Spinal cord (tissue), 10 donors: ENCODE results near the gene BLM. TPM values are rescaled to one million over a fixed set of nuclear protein-coding genes. Genes with fewer than 3 reads are reported as not detected.
"Not testable (repeated sequence)": the region's sequence is repeated elsewhere in the genome, so short reads cannot be mapped to it uniquely, and the experiment has no call there.

Experiments used
- DNase-seq, 6 donors: peaks; one replicate each; pipeline versions ENCODE4 v3.0.0 to v3.0.0-alpha.2; 2013 to 2015; ENCODE audit warnings: low spot score in 6 of 6, low read depth in 4 of 6
- H3K27ac ChIP-seq: one replicate; pipeline ENCODE4 v1.5.1; 2013; ENCODE audit warnings: low read depth, low read length, control low read depth
- H3K27me3 ChIP-seq: one replicate; pipeline ENCODE4 v1.6.1; 2013; ENCODE audit warnings: low read length; ENCODE audit not compliant: control insufficient read depth, insufficient read depth
- H3K36me3 ChIP-seq: one replicate; pipeline ENCODE4 v1.6.1; 2013; ENCODE audit warnings: low read length; ENCODE audit not compliant: control insufficient read depth, insufficient read depth
- H3K4me1 ChIP-seq: one replicate; pipeline ENCODE4 v1.6.1; 2013; ENCODE audit warnings: low read length; ENCODE audit not compliant: control insufficient read depth, insufficient read depth
- H3K4me3 ChIP-seq: one replicate; pipeline ENCODE4 v1.5.1; 2013; ENCODE audit warnings: low read depth, low read length, control low read depth
- H3K9me3 ChIP-seq: one replicate; pipeline ENCODE4 v1.6.1; 2013; ENCODE audit warnings: low read length; ENCODE audit not compliant: control insufficient read depth, insufficient read depth
- WGBS: methylation state at CpG from one replicate; pipeline ENCODE4 v1.1.5; 2013; ENCODE audit warnings: missing lambda C conversion rate; ENCODE audit not compliant: insufficient coverage; 5-methylcytosine and 5-hydroxymethylcytosine counted together
- polyA plus RNA-seq, 2 donors: library from polyadenylated mRNA; unstranded; fragments of 120-200 nt; gene quantifications; one replicate each; pipeline ENCODE4 v1.2.1, GENCODE V29; 2013; ENCODE audit not compliant: insufficient read length in 2 of 2
- total RNA-seq, 2 donors: library from RNA; depleted of rRNA in 1 of 2; stranded (reverse); fragments of 120-200 nt in 1 of 2; fragments of >200 nt in 1 of 2; gene quantifications; one replicate each; pipeline versions ENCODE4 v1.2.3 to v1.2.4, GENCODE V29; 2013 to 2014
- donor health status: healthy.

Gene BLM
- total and polyA plus RNA-seq, 4 donors = 7.2 to 9.4 (median 8.7) TPM

DNA sequence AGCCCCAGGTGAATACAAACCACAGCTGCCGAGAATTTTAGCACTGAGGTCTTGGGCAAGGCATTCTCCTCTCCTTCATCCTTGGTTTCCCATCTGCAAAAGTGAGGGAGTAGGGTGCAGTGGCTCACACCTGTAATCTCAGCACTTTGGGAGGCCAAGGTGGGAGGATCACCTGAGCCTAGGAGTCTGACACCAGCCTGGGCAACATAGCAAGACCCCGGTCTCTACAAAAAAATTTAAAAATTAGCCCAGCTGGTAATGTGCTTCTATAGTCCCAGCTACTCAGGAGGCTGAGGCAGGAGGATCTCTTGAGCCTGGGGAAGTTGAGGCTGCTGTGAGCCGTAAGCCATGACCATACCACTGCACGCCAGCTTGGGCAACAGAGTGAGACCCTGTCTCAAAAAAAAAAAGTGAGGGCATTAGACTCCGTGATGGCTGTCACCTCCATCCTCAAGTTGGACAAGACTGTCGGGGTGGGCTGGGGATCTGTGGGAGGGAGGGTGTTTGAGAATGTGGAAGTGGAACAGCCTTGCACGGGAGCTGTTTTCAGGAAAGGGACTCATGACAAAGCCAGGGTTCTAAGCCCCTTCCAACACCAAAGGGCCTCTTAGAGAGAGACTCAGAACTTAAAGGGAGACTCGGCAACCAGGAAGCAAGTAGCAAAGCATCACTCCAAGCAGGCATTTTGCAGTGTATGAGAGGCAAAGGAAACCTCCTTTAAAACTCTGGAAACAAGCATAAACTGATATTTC is 105.2 kb downstream of the BLM start:
- H3K27me3 ChIP-seq = no peaks in the 10 kb centered on the region
- 98% methylated on average over 5 of the region's 8 CpGs for WGBS
- H3K4me3 ChIP-seq = no peak overlapping the region
- DNase-seq = no peak
- H3K9me3 ChIP-seq = no peaks in the 10 kb centered on the region
- no peaks in the 10 kb centered on the region for H3K36me3 ChIP-seq
- peaks cover 24% of the 10 kb centered on the region for H3K4me1 ChIP-seq
- H3K27ac ChIP-seq = no peak overlapping the region

DNA sequence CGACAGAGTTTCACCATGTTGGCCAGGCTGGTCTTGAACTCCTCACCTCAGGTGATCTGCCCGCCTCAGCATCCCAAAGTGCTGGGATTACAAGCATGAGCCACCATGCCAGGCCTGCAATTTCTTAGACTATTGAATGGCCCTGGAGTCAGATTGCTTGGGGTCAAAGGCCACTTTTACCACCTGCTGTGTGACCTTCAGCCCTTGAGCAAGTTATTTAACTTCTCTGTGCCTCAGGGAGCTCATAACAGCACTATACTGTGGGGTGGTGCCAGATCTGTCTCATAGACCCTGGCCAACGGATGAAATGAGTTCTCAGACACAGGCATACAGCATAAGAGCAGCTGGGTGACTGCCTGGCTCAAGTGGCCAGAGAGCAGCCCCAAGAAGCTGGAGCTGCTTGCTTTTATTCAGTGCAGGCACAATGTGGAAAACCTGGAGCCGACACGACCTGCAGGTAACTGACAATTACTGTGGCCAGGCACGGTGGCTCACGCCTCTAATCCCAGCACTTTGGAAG is 106.4 kb downstream of the BLM start:
- H3K9me3 ChIP-seq = no peaks in the 10 kb centered on the region
- no peak overlapping the region for H3K4me3 ChIP-seq
- H3K27ac ChIP-seq = no peak overlapping the region
- whole genome bisulfite sequencing = 83% methylated on average over 7 of the region's 7 CpGs
- no peak for DNase-seq
- H3K27me3 ChIP-seq = no peaks in the 10 kb centered on the region
- H3K36me3 ChIP-seq = no peaks in the 10 kb centered on the region
- peaks cover 19% of the 10 kb centered on the region for H3K4me1 ChIP-seq

- not testable (repeated sequence) for H3K27me3 ChIP-seq, H3K4me1 ChIP-seq, H3K4me3 ChIP-seq, H3K27ac ChIP-seq, H3K9me3 ChIP-seq, H3K36me3 ChIP-seq, DNase-seq
- 93% methylated on average over 45 of the region's 49 CpGs for WGBS
These were observed 108.2 kb downstream of the BLM start for GRCh38 chr15:90825115-90825899.

DNA sequence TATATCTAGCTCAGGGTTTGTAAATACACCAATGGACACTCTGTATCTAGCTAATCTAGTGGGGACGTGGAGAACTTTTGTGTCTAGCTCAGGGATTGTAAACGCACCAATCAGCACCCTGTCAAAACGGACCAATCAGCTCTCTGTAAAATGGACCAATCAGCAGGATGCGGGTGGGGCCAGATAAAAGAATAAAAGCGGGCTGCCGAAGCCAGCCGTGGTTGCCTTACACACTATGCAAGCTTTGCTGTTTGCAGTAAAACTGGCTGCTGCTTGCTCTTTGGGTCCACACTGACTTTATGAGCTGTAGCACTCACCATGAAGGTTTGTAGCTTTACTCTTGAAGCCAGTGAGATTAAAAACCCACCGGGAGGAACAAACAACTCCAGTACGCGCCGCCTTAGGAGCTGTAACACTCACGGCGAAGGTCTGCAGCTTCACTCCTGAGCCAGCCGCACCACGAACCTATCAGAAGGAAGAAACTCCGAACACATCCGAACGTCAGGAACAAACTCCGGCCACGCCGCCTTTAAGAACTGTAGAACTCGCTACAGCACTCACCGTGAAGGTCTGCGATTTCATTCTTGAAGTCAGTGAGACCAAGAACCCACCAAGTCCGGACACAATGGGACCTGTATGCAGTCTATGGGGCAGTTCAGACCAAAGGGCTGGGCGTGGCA is 109.2 kb downstream of the BLM start:
- not testable (repeated sequence) for H3K9me3 ChIP-seq, H3K4me1 ChIP-seq, DNase-seq, H3K36me3 ChIP-seq, H3K27ac ChIP-seq, H3K4me3 ChIP-seq, H3K27me3 ChIP-seq
- 93% methylated on average over 22 of the region's 26 CpGs for WGBS

DNA sequence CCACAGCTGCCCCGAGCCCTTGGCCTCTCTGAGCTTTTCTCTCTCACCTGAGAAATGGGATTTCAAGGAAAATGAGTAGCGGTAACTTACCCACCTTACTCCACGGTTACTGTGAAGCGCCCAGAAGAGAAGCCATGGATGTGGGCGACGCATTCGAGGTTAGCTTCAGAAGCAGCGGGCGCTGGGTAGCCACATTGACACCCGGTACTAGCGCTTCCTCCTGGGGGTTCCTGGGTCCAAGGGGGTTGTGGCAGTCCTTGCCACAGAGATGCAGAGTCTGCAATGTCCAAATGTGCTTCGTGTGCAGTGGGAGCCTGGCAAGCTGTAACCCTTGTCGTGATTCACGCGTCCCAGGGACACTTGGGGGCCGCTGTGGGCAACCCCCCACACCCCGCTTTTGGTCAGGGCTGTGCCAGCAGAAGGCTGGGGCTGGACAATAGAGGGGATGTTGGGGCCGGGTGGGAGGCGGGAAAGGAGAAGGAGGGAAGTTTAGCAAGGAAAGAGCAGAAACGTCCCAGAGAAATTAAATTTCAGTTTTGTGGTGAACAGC is 109.8 kb downstream of the BLM start:
- Histone ChIP-seq H3K4me1 (no peaks in the 10 kb centered on the region), H3K27me3 (no peaks in the 10 kb centered on the region), H3K27ac (no peak overlapping the region), H3K9me3 (no peaks in the 10 kb centered on the region), H3K4me3 (no peak overlapping the region), H3K36me3 (no peaks in the 10 kb centered on the region)
- no peak for DNase-seq
- 95% methylated on average over 14 of the region's 20 CpGs for WGBS

GRCh38 chr15:90828111-90828510 is 111.0 kb downstream of the BLM start:
- H3K4me3 ChIP-seq = no peak overlapping the region
- H3K27me3 ChIP-seq = no peaks in the 10 kb centered on the region
- no peak overlapping the region for H3K27ac ChIP-seq
- WGBS = 68% methylated on average over 9 of the region's 12 CpGs
- DNase-seq = no peak
- no peaks in the 10 kb centered on the region for H3K4me1 ChIP-seq
- H3K9me3 ChIP-seq = no peaks in the 10 kb centered on the region
- no peaks in the 10 kb centered on the region for H3K36me3 ChIP-seq

DNA sequence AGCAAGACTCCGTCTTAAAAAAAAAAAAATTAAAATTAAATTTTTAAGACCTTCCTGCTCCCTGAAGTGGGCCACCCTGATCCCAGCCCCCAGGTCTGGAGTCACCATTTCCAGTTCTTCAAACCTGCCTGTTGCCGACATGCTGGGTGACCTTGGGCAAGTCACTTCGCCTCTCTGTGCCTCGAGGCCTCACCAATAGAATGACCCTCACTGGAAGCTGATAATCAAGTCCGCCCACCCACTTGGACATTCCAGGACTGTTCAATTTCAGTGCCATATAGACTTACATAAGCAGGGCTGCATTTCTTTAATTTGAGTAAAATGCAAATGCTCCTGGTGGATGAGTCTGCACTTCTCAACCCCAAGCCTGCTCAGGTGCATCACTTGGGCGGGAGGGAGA is 112.0 kb downstream of the BLM start:
- Histone ChIP-seq H3K36me3 (no peaks in the 10 kb centered on the region), H3K27me3 (no peaks in the 10 kb centered on the region), H3K9me3 (no peaks in the 10 kb centered on the region), H3K4me1 (no peaks in the 10 kb centered on the region), H3K27ac (no peak overlapping the region), H3K4me3 (no peak overlapping the region)
- WGBS = 92% methylated on average over 5 of the region's 6 CpGs
- DNase-seq = no peak

- Histone ChIP-seq H3K27me3 (no peaks in the 10 kb centered on the region), H3K4me1 (no peaks in the 10 kb centered on the region), H3K36me3 (no peaks in the 10 kb centered on the region), H3K9me3 (no peaks in the 10 kb centered on the region), H3K27ac (no peak overlapping the region), H3K4me3 (no peak overlapping the region)
- peak in 1 of 6 donors; percentile 21 for DNase-seq
- WGBS = 71% methylated on average over 10 of the region's 15 CpGs
These were observed 112.8 kb downstream of the BLM start for GRCh38 chr15:90829942-90830440.

DNA sequence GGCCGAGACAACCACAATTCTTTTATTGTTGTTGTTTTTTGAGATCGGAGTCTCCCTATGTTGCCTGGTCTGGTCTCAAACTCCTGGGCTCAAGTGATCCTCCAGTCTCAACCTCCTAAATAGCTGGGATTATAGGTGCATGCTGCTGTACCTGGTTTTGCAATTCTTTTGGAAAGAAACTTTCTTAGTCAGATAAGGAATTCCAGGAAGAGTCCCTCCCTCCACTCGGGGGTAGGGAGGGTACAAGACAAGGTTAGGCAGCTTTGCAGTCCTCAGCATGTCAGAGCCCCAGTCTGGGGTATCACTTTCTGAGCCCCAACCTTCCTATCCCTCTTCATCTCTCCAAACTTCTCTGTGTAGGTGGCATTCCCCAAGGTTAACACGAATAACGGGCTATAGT is 117.5 kb downstream of the BLM start:
- WGBS = 95% methylated on average over 3 of the region's 5 CpGs
- Histone ChIP-seq H3K36me3 (no peaks in the 10 kb centered on the region), H3K4me1 (peaks cover 5% of the 10 kb centered on the region), H3K4me3 (no peak overlapping the region), H3K27ac (no peak overlapping the region), H3K27me3 (no peaks in the 10 kb centered on the region), H3K9me3 (no peaks in the 10 kb centered on the region)
- DNase-seq = no peak
